Measurements from ENCODE around the gene PHF21B.

DNA sequence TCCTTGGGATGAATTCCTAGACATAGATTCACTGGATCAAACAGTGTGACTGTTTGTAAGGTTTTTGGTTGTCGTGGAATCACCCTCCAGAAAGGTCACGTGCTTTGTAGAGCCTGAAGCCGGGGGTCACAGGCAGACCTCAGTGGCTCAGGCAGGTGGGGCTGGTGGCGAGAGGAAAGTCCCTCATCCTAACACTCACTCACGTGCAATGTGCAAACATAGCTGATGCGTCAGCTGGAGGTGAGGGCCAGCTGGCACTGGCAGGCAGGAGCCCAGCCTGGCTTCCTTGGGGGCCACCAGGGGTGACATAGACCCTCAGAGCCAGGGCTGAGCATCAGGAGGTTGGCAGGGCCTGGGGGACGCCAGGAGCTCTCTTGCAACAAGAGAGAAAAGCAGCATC, 167.4 kb downstream of the PHF21B start:
- TF ChIP-seq, protein P1, sequence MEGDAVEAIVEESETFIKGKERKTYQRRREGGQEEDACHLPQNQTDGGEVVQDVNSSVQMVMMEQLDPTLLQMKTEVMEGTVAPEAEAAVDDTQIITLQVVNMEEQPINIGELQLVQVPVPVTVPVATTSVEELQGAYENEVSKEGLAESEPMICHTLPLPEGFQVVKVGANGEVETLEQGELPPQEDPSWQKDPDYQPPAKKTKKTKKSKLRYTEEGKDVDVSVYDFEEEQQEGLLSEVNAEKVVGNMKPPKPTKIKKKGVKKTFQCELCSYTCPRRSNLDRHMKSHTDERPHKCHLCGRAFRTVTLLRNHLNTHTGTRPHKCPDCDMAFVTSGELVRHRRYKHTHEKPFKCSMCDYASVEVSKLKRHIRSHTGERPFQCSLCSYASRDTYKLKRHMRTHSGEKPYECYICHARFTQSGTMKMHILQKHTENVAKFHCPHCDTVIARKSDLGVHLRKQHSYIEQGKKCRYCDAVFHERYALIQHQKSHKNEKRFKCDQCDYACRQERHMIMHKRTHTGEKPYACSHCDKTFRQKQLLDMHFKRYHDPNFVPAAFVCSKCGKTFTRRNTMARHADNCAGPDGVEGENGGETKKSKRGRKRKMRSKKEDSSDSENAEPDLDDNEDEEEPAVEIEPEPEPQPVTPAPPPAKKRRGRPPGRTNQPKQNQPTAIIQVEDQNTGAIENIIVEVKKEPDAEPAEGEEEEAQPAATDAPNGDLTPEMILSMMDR (conservative IDR thresholded peaks at IDR 0.05): no peak
- TF ChIP-seq ZFX (IDR thresholded peaks at IDR 0.05): no peak
